Muscle layer of duodenum (tissue), 2 donors: Measurements from ENCODE around the gene DGKG.

ENCODE experiments used
- H3K27ac ChIP-seq: one replicate; pipeline ENCODE4 v1.7.0; 2013; ENCODE audit warnings: mild to moderate bottlenecking, low read length
- H3K27me3 ChIP-seq: one replicate; pipeline ENCODE4 v1.7.0; 2013; ENCODE audit warnings: low read depth, mild to moderate bottlenecking, control low read depth, low read length
- H3K36me3 ChIP-seq, 2 donors: one replicate each; pipeline ENCODE4 v1.7.0; 2013; ENCODE audit warnings: low read length in 2 of 2, control low read depth in 1 of 2, mild to moderate bottlenecking in 1 of 2; ENCODE audit not compliant: insufficient read depth in 2 of 2, control insufficient read depth in 1 of 2
- H3K4me1 ChIP-seq, 2 donors: one replicate each; pipeline ENCODE4 v1.7.0; 2013; ENCODE audit warnings: low read length in 2 of 2, mild to moderate bottlenecking in 2 of 2, control low read depth in 1 of 2, moderate library complexity in 1 of 2; ENCODE audit not compliant: insufficient read depth in 2 of 2, control insufficient read depth in 1 of 2
- H3K4me3 ChIP-seq, 2 donors: one replicate each; pipeline ENCODE4 v1.7.0; 2013; ENCODE audit warnings: low read length in 2 of 2, low read depth in 1 of 2, mild to moderate bottlenecking in 1 of 2
- H3K9me3 ChIP-seq, 2 donors: one replicate each; pipeline ENCODE4 v1.7.0; 2013; ENCODE audit warnings: low read length in 2 of 2, control low read depth in 1 of 2, mild to moderate bottlenecking in 1 of 2; ENCODE audit not compliant: control insufficient read depth in 1 of 2
- donor health status: healthy.

DGKG gene

GRCh38 chr3:186143250-186143649, 218.8 kb downstream of the DGKG start:
- Histone ChIP-seq H3K4me1 (no peaks in the 10 kb centered on the region), H3K27ac (no peak overlapping the region), H3K9me3 (no peaks in the 10 kb centered on the region), H3K4me3 (no peak overlapping the region), H3K36me3 (no peaks in the 10 kb centered on the region), H3K27me3 (no peaks in the 10 kb centered on the region)

DNA sequence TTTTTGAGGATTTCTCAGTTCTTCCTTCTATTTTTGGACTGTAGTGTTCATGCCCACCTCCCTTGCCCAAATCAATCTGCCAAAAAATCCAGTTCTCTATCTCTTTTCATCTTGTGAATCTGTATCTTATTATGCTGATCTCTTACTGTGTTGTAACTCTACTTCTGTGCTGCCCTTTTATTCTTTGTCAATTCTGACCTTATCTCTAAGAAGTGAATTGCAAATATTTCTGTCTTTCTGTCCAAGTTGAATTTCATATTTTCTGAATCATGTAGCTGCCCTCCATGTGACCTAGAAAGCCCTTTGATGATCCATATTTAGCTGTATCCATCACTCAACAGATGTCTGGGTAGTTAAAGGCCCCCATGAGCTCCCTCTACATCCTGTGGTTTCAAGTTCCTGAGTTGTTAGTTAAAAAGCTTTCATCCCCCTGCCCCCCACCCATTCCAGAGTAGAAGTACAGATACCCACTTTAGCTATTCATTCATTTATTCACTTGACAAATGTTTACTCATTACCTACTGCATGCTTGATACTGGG, 219.6 kb downstream of the DGKG start:
- no peak overlapping the region for H3K4me3 ChIP-seq
- no peaks in the 10 kb centered on the region for H3K27me3 ChIP-seq
- H3K36me3 ChIP-seq: no peaks in the 10 kb centered on the region
- no peak overlapping the region for H3K27ac ChIP-seq
- no peaks in the 10 kb centered on the region for H3K9me3 ChIP-seq
- no peaks in the 10 kb centered on the region for H3K4me1 ChIP-seq

- H3K4me1 ChIP-seq: no peaks in the 10 kb centered on the region
- H3K9me3 ChIP-seq: no peaks in the 10 kb centered on the region
- H3K27ac ChIP-seq: no peak overlapping the region
- no peak overlapping the region for H3K4me3 ChIP-seq
- no peaks in the 10 kb centered on the region for H3K27me3 ChIP-seq
- no peaks in the 10 kb centered on the region for H3K36me3 ChIP-seq
Observed at GRCh38 chr3:186141790-186142189, 220.2 kb downstream of the DGKG start.

DNA sequence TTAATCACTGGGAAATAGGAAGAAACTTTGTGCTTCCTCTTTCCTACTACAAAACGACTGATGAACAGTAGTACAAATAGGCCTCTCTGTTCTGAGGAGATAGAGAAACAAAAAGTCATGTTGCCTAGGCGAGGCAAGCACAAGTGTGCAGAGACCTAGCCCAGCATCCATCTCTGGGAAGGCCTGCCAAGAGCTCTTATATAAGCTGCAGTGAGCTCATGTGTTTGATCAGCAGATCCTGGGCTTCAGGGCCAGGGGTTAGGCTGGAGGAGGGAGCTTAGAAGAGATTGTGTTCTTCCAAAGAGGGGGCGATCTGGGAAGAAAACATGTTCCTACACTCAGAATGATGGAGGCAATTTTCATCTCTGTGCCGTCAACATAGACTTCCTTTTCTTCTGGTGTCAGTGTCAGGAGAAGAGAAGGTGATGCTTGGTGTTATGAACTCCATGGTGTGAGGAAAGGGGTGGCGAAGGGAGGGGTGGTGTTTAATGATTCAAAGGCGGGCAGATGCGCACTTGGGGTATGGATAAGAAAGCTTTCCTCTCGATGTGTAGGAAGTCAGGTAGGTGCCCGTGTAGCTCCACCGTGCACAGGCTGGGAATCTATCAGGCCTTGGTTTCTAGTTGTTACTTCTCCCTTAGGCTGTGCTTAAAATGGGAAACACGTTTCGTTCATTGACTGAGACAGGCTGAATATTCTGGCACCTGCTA, 223.6 kb downstream of the DGKG start:
- H3K27me3 ChIP-seq: no peaks in the 10 kb centered on the region
- no peaks in the 10 kb centered on the region for H3K4me1 ChIP-seq
- H3K27ac ChIP-seq: no peak overlapping the region
- no peak overlapping the region for H3K4me3 ChIP-seq
- no peaks in the 10 kb centered on the region for H3K36me3 ChIP-seq
- no peaks in the 10 kb centered on the region for H3K9me3 ChIP-seq

- Histone ChIP-seq H3K4me1 (no peaks in the 10 kb centered on the region), H3K27ac (no peak overlapping the region), H3K9me3 (no peaks in the 10 kb centered on the region), H3K36me3 (no peaks in the 10 kb centered on the region), H3K4me3 (no peak overlapping the region), H3K27me3 (no peaks in the 10 kb centered on the region)
Observed at GRCh38 chr3:186137051-186137685, 224.9 kb downstream of the DGKG start.

- Histone ChIP-seq H3K9me3 (no peaks in the 10 kb centered on the region), H3K27me3 (no peaks in the 10 kb centered on the region), H3K36me3 (no peaks in the 10 kb centered on the region), H3K27ac (no peak overlapping the region), H3K4me1 (no peaks in the 10 kb centered on the region), H3K4me3 (no peak overlapping the region)
Observed at GRCh38 chr3:186133980-186134379, 228.1 kb downstream of the DGKG start.

- no peaks in the 10 kb centered on the region for H3K4me1 ChIP-seq
- no peaks in the 10 kb centered on the region for H3K9me3 ChIP-seq
- H3K4me3 ChIP-seq: no peak overlapping the region
- no peaks in the 10 kb centered on the region for H3K36me3 ChIP-seq
- no peaks in the 10 kb centered on the region for H3K27me3 ChIP-seq
- H3K27ac ChIP-seq: no peak overlapping the region
Observed at GRCh38 chr3:186132487-186132886, 229.5 kb downstream of the DGKG start.

DNA sequence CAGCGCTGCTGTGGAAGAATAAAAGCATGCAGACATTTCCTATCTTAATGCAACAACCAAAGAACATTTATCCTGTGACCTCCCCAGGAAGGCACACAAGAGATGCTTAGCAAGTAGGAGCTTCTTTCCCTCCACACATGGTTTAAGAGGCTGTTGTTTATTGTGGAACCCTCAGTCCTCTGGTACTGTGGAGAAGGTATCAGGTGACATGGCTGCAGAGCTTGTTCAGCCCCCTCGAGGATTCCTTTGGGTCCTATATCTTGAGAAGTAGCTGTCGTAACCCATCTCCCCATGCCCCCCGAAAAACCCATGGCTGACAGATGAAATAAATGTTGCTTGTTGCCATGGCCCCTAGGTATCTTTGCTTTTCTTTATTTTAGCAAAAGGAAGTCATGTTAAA, 232.8 kb downstream of the DGKG start:
- Histone ChIP-seq H3K9me3 (no peaks in the 10 kb centered on the region), H3K27ac (no peak overlapping the region), H3K4me1 (no peaks in the 10 kb centered on the region), H3K27me3 (no peaks in the 10 kb centered on the region), H3K36me3 (no peaks in the 10 kb centered on the region), H3K4me3 (no peak overlapping the region)

DNA sequence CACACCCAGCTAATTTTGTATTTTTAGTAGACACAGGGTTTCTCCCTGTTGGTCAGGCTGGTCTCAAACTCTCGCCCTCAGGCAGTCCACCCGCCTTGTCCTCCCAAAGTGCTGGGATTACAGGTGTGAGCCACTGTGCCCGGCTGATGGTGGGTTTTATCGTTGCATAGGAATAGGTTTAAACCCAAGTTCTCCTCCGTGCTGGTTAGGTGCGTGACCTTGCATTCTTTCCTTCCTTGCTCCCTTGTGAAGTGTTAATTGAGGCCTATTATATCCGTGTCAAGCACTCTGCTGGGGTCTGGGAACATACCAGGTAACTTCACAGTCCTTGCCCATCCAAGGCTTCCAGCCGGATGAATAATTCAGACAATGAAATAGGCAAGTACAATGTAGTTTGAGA, 233.9 kb downstream of the DGKG start:
- Histone ChIP-seq H3K9me3 (no peaks in the 10 kb centered on the region), H3K27me3 (no peaks in the 10 kb centered on the region), H3K36me3 (no peaks in the 10 kb centered on the region), H3K4me3 (no peak overlapping the region), H3K27ac (no peak overlapping the region), H3K4me1 (no peaks in the 10 kb centered on the region)

GRCh38 chr3:186127463-186127862, 234.6 kb downstream of the DGKG start:
- Histone ChIP-seq H3K27me3 (no peaks in the 10 kb centered on the region), H3K4me3 (no peak overlapping the region), H3K27ac (no peak overlapping the region), H3K9me3 (no peaks in the 10 kb centered on the region), H3K36me3 (no peaks in the 10 kb centered on the region), H3K4me1 (no peaks in the 10 kb centered on the region)

- H3K36me3 ChIP-seq: no peaks in the 10 kb centered on the region
- H3K9me3 ChIP-seq: no peaks in the 10 kb centered on the region
- H3K27ac ChIP-seq: no peak overlapping the region
- no peaks in the 10 kb centered on the region for H3K4me1 ChIP-seq
- H3K27me3 ChIP-seq: peaks cover 5% of the 10 kb centered on the region
- H3K4me3 ChIP-seq: no peak overlapping the region
Observed at GRCh38 chr3:186125118-186125517, 236.9 kb downstream of the DGKG start.
